Measurements from ENCODE around the gene ARL4D. TPM values are rescaled to one million over a fixed set of nuclear protein-coding genes. Genes with fewer than 3 reads are reported as not detected.

ARL4D gene
- total and polyA plus RNA-seq, 2 of the 4 experiments (the other 2 are of a cell fraction) = 12.5 to 30.7 TPM

DNA sequence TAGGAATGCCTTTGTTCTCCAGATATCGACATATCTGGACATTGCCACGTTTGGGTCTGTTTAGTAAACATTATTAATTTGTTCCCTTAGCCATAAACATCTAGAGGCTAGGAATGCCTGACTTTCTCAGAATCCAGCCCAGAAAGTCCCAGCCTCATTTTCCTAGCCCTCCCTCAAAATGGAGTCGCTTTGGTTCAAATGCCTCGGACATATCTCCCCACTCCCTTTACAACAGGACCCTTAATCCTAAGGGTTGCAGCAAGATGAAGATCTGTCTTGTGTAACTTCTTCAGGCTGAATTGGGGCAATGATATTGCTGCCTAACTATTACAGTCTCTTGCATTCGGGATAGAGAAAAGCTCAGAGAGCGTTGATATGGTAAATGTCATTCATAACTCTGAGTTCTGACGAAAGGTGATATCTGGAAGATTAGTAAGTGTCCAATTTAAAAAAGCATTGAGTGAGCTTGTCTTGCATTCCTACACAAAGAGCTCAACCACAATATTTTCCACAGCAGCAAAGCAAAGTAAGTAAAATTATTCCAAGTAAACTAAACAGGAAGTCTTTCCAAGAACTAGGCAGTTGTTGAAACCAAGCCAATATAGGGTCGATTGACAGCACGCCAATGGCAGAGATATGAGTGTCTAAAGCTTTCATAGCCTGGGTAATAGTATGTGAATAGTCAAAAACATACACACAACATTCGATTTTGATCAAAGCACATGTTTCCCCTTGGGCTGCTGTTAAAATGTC is 46.0 kb upstream of the ARL4D start:
- Histone ChIP-seq H3K23ac (ENCODE audit: low read depth, low read length) (no peak overlapping the region), H3K18ac (ENCODE audit: low read depth, low read length) (no peak overlapping the region), H3K4me1 (ENCODE audit: control insufficient read depth, insufficient read depth, low read length) (peaks cover 7% of the 10 kb centered on the region), H3K27ac (ENCODE audit: insufficient read depth, low read length) (no peak overlapping the region), H2AK9ac (replicated peaks; ENCODE audit: low read depth, low read length, poor library complexity) (no peak overlapping the region), H3K36me3 (ENCODE audit: control insufficient read depth, insufficient read depth, low read length) (no peaks in the 10 kb centered on the region), H4K5ac (ENCODE audit: low read depth, low read length) (no peak overlapping the region), H3K9me1 (ENCODE audit: insufficient read depth, low read length) (peaks cover 7% of the 10 kb centered on the region), H3K14ac (replicated peaks; ENCODE audit: low read depth, low read length) (0 out of 2 replicates have a peak overlapping the region, but pooled peaks have one; percentile 20), H4K91ac (ENCODE audit: insufficient read depth, low read depth, low read length) (no peak overlapping the region), H3K4ac (ENCODE audit: low read depth, low read length) (no peak overlapping the region), H2BK120ac (ENCODE audit: low read depth, low read length) (no peak overlapping the region), H3K9ac (ENCODE audit: low read depth, low read length) (no peak overlapping the region), H3K79me1 (ENCODE audit: low read depth in 1 of 2, low read length in 2 of 2) (0 out of 4 replicates have a peak, but pooled peaks cover 0 to 4% of the 10 kb centered on the region in 2 experiments), H2BK5ac (ENCODE audit: low read depth, low read length, poor library complexity, severe bottlenecking) (no peak overlapping the region), H3K4me2 (ENCODE audit: low read depth, low read length) (no peak overlapping the region), H4K20me1 (ENCODE audit: insufficient read depth, low read length) (no peaks in the 10 kb centered on the region), H2BK20ac (ENCODE audit: low read depth, low read length) (no peak overlapping the region), H4K8ac (ENCODE audit: low read depth in 2 of 2, low read length in 2 of 2) (no peak overlapping the region), H3K27me3 (ENCODE audit: control insufficient read depth, insufficient read depth, low read length) (no peaks in the 10 kb centered on the region), H2AK5ac (ENCODE audit: low read depth, low read length) (no peak overlapping the region), H2AFZ (replicated peaks; ENCODE audit: low read length, poor library complexity) (no peak overlapping the region), H2BK15ac (ENCODE audit: low read depth, low read length) (no peak overlapping the region), H3K9me3 (ENCODE audit: control insufficient read depth, insufficient read depth, low read length) (peaks cover 28% of the 10 kb centered on the region), H3K56ac (ENCODE audit: extremely low read depth, insufficient read depth, low read length) (no peak overlapping the region), H3K4me3 (ENCODE audit: insufficient read depth, low read depth, low read length) (no peak overlapping the region)
- intact Hi-C loops (cut with micrococcal nuclease) = no loop called here
- in situ Hi-C loops (cut with MboI; ENCODE audit: low sequenced_read_pairs) = loop anchor here (25.0 kb wide), 1 partner anchor 365 kb away; the partner anchor contains the start of genes PTGES3L, RPL27 and RUNDC1
- BruUV-seq (replicated peaks) = no TSS peak
- WGBS, 2 experiments (ENCODE audit: extremely low coverage in 2 of 2, insufficient read length in 1 of 2) = 70% methylated on average over 2 of the region's 10 CpGs; no CpG with 5 or more reads in 1 of the 2 experiments
- ChIA-PET CTCF (interaction anchor here (1.0 kb wide), 1 partner anchor 11 kb away, joined by 3 read pairs; no protein-coding TSS in a partner anchor), POLR2A (ENCODE audit: unreplicated experiment) (no interaction called here)
- ATAC-seq (ENCODE audit: low read depth) (no peak), DNase-seq (no peak)
- TF ChIP-seq BHLHE40 (IDR thresholded peaks at IDR 0.05; ENCODE audit: low read depth, low read length) (no peak), RFX5 (IDR thresholded peaks at IDR 0.05; ENCODE audit: low read depth, low read length) (no peak), CEBPB (IDR thresholded peaks at IDR 0.05; ENCODE audit: low read depth, low read length) (no peak), MAFK (IDR thresholded peaks at IDR 0.05; ENCODE audit: low read depth, low read length) (no peak), CHD1 (IDR thresholded peaks at IDR 0.05; ENCODE audit: low read depth, low read length) (no peak), NFE2L2 (IDR thresholded peaks at IDR 0.05; ENCODE audit: low read depth, low read length) (no peak), POLR2A (IDR thresholded peaks at IDR 0.05; ENCODE audit: low read depth, low read length) (no peak), RCOR1 (IDR thresholded peaks at IDR 0.05; ENCODE audit: insufficient replicate concordance, low read length) (no peak), SMC3 (IDR thresholded peaks at IDR 0.05; ENCODE audit: low read depth, low read length) (no peak), FOS (IDR thresholded peaks at IDR 0.05; ENCODE audit: low read depth, low read length) (no peak), MXI1 (IDR thresholded peaks at IDR 0.05; ENCODE audit: borderline replicate concordance, low read depth, low read length) (no peak)
- TF ChIP-seq, protein P1, sequence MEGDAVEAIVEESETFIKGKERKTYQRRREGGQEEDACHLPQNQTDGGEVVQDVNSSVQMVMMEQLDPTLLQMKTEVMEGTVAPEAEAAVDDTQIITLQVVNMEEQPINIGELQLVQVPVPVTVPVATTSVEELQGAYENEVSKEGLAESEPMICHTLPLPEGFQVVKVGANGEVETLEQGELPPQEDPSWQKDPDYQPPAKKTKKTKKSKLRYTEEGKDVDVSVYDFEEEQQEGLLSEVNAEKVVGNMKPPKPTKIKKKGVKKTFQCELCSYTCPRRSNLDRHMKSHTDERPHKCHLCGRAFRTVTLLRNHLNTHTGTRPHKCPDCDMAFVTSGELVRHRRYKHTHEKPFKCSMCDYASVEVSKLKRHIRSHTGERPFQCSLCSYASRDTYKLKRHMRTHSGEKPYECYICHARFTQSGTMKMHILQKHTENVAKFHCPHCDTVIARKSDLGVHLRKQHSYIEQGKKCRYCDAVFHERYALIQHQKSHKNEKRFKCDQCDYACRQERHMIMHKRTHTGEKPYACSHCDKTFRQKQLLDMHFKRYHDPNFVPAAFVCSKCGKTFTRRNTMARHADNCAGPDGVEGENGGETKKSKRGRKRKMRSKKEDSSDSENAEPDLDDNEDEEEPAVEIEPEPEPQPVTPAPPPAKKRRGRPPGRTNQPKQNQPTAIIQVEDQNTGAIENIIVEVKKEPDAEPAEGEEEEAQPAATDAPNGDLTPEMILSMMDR (conservative IDR thresholded peaks at IDR 0.05; ENCODE audit: low read depth, low read length) = no peak
- TF ChIP-seq, protein P2, sequence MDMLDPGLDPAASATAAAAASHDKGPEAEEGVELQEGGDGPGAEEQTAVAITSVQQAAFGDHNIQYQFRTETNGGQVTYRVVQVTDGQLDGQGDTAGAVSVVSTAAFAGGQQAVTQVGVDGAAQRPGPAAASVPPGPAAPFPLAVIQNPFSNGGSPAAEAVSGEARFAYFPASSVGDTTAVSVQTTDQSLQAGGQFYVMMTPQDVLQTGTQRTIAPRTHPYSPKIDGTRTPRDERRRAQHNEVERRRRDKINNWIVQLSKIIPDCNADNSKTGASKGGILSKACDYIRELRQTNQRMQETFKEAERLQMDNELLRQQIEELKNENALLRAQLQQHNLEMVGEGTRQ (IDR thresholded peaks at IDR 0.05; ENCODE audit: low read depth, low read length) = no peak
- TF ChIP-seq, protein P3, sequence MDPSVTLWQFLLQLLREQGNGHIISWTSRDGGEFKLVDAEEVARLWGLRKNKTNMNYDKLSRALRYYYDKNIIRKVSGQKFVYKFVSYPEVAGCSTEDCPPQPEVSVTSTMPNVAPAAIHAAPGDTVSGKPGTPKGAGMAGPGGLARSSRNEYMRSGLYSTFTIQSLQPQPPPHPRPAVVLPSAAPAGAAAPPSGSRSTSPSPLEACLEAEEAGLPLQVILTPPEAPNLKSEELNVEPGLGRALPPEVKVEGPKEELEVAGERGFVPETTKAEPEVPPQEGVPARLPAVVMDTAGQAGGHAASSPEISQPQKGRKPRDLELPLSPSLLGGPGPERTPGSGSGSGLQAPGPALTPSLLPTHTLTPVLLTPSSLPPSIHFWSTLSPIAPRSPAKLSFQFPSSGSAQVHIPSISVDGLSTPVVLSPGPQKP (IDR thresholded peaks at IDR 0.05; ENCODE audit: borderline replicate concordance, low read depth, low read length) = no peak
- dilution Hi-C loops (cut with HindIII; ENCODE audit: low sequenced_read_pairs, unreplicated experiment) = no loop called here
